Nephron (organoid): ENCODE results near the gene PLA2R1.
"Not testable (repeated sequence)": the region's sequence is repeated elsewhere in the genome, so short reads cannot be mapped to it uniquely, and the experiment has no call there.

Source experiments
- H3K27ac Mint-ChIP-seq, 3 experiments: 2 replicates each; pipeline ENCODE4 v1.8.0; 2020; ENCODE audit warnings: mixed read lengths in 3 of 3, mild to moderate bottlenecking in 2 of 3, moderate library complexity in 1 of 3
- H3K27me3 Mint-ChIP-seq: 2 replicates; pipeline ENCODE4 v1.8.0; 2021; ENCODE audit warnings: low read depth, mild to moderate bottlenecking, moderate library complexity, mixed read lengths
- H3K36me3 Mint-ChIP-seq: 2 replicates; pipeline ENCODE4 v1.8.0; 2020; ENCODE audit warnings: low read depth, mixed read lengths
- H3K4me1 Mint-ChIP-seq: 2 replicates; pipeline ENCODE4 v1.8.0; 2020; ENCODE audit warnings: mixed read lengths
- H3K4me3 Mint-ChIP-seq, 3 experiments: 2 replicates each; pipeline ENCODE4 v1.8.0; 2020; ENCODE audit warnings: mild to moderate bottlenecking in 3 of 3, mixed read lengths in 3 of 3, moderate library complexity in 2 of 3
- H3K9me3 Mint-ChIP-seq: 2 replicates; pipeline ENCODE4 v1.8.0; 2020; ENCODE audit warnings: mixed read lengths
- TF ChIP-seq, protein P1 (sequence below), 3 experiments: fragments of 200-600 bp; sonication (generic); IDR thresholded peaks; one replicate each; pipeline ENCODE4 v1.5.0; 2021; ENCODE audit warnings: antibody characterized with exemption in 3 of 3; ENCODE audit not compliant: unreplicated experiment in 3 of 3

The PLA2R1 gene

DNA sequence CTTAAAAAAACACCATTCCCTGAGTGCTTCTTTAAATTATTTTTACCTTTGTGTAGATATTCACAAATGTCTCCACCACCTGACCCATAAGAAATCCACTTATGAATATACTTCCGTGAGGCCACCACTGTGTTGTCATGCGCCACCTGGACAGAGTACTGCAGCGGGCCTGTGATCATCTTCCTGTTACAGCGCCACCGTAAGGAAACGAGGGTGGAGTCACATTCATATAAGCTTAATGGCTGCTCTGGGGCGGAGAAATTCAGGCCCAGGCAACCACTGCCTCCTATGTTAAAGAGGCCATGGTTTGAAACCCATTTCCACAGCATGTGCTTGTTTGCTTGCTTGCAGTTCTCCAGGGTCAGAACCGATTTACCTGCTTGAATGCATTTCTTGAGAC lies 17.7 kb downstream of the PLA2R1 start:
- TF ChIP-seq, protein P1, sequence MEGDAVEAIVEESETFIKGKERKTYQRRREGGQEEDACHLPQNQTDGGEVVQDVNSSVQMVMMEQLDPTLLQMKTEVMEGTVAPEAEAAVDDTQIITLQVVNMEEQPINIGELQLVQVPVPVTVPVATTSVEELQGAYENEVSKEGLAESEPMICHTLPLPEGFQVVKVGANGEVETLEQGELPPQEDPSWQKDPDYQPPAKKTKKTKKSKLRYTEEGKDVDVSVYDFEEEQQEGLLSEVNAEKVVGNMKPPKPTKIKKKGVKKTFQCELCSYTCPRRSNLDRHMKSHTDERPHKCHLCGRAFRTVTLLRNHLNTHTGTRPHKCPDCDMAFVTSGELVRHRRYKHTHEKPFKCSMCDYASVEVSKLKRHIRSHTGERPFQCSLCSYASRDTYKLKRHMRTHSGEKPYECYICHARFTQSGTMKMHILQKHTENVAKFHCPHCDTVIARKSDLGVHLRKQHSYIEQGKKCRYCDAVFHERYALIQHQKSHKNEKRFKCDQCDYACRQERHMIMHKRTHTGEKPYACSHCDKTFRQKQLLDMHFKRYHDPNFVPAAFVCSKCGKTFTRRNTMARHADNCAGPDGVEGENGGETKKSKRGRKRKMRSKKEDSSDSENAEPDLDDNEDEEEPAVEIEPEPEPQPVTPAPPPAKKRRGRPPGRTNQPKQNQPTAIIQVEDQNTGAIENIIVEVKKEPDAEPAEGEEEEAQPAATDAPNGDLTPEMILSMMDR (IDR thresholded peaks at IDR 0.05; ENCODE audit: unreplicated experiment in 3 of 3) = no peak
- no peak overlapping the region for H3K27ac Mint-ChIP-seq
- H3K9me3 Mint-ChIP-seq = no peaks in the 10 kb centered on the region
- H3K36me3 Mint-ChIP-seq = peaks cover 6% of the 10 kb centered on the region
- peaks cover 15% of the 10 kb centered on the region for H3K4me1 Mint-ChIP-seq
- H3K4me3 Mint-ChIP-seq = no peak overlapping the region
- H3K27me3 Mint-ChIP-seq = no peaks in the 10 kb centered on the region

GRCh38 chr2:160043265-160043664 lies 19.1 kb downstream of the PLA2R1 start:
- Mint-ChIP-seq H3K4me1 (peaks cover 21% of the 10 kb centered on the region), H3K36me3 (peaks cover 6% of the 10 kb centered on the region), H3K27me3 (no peaks in the 10 kb centered on the region), H3K9me3 (no peaks in the 10 kb centered on the region), H3K4me3 (no peak overlapping the region), H3K27ac (no peak overlapping the region)
- TF ChIP-seq, protein P1 (IDR thresholded peaks at IDR 0.05; ENCODE audit: unreplicated experiment in 3 of 3) = no peak

DNA sequence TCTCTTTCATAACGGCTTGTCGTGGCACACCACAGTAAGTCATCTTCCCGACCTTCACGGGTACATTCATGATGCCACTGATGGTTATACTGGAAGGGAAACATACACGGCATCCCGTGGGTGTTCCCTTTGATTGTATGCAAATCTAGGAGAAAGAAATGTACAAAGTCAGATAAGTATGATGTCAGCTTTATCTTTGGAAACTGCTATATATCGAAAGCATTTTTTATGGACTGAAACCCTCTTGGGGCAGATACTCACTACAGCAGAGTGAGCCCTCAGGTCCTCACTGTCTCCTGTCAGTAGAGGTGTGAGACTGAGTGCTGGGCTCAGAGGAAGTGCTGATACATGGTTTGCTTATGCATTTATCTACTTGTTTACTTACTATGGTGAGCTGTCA lies 20.4 kb downstream of the PLA2R1 start:
- H3K27ac Mint-ChIP-seq = no peak overlapping the region
- peaks cover 6% of the 10 kb centered on the region for H3K36me3 Mint-ChIP-seq
- TF ChIP-seq, protein P1 (IDR thresholded peaks at IDR 0.05; ENCODE audit: unreplicated experiment in 3 of 3) = no peak
- H3K9me3 Mint-ChIP-seq = no peaks in the 10 kb centered on the region
- no peaks in the 10 kb centered on the region for H3K27me3 Mint-ChIP-seq
- no peak overlapping the region for H3K4me3 Mint-ChIP-seq
- peaks cover 21% of the 10 kb centered on the region for H3K4me1 Mint-ChIP-seq

DNA sequence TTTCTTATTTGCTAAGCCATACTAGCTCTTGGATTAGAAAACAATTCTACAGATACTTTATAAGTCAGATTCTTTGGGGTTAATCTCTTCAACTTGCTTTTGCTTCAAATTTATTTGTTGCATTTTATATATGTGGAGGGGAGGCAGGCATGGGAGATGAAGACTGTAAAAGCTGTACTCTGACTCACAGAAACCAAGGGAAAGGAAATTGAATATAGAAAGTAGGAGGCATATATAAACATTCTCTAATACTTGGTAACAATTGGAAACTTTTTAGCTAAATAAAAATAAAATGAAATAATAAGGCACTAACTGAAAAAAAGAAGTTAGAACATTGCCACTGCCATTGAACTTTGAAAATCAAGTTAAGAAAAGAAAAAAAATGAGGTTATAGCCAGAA lies 21.3 kb downstream of the PLA2R1 start:
- no peak overlapping the region for H3K4me3 Mint-ChIP-seq
- peak overlapping the region in 2 of 3 experiments; percentile 3 to 6 for H3K27ac Mint-ChIP-seq
- H3K27me3 Mint-ChIP-seq = no peaks in the 10 kb centered on the region
- TF ChIP-seq, protein P1 (IDR thresholded peaks at IDR 0.05; ENCODE audit: unreplicated experiment in 3 of 3) = no peak
- H3K9me3 Mint-ChIP-seq = no peaks in the 10 kb centered on the region
- H3K4me1 Mint-ChIP-seq = peaks cover 21% of the 10 kb centered on the region
- peaks cover 6% of the 10 kb centered on the region for H3K36me3 Mint-ChIP-seq

DNA sequence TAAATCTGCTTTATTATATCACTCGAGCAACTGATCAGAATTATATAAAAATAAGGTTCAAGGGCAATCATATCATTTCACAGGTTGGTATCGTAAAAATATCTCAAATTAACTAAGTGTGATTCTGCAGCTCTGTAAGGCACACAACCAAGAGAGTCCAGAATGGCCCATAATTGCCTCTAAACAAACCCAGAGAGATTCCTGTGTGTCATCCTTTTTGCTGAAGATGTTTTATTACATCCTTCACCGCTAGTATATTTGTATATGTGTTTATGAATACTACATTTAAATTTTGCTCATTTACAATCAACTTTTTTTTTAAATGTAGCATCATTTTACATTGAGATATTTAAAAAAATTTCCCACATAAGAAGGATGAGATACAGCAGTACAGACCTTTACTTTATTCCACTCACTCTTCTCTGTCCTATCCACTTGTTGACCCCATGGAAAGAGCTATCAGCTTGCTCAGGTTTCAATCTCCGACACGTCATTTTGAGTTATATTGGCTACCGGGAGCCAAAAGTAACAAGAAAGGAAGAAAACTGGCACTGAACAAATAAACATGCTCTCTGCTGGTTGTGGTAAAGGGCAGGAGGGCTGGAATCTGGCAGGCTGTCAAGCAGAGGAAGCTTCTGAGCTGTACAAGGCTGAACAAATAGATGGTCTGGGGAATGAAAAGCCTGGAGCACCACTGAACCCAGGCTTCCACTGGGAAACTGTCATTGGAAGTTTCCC lies 23.1 kb downstream of the PLA2R1 start:
- Mint-ChIP-seq H3K4me3 (no peak overlapping the region), H3K27me3 (no peaks in the 10 kb centered on the region), H3K27ac (peak overlapping the region; percentile 5 to 71 (median 68)), H3K36me3 (peaks cover 2% of the 10 kb centered on the region), H3K4me1 (peaks cover 22% of the 10 kb centered on the region), H3K9me3 (no peaks in the 10 kb centered on the region)
- TF ChIP-seq, protein P1 (IDR thresholded peaks at IDR 0.05; ENCODE audit: unreplicated experiment in 3 of 3) = no peak

DNA sequence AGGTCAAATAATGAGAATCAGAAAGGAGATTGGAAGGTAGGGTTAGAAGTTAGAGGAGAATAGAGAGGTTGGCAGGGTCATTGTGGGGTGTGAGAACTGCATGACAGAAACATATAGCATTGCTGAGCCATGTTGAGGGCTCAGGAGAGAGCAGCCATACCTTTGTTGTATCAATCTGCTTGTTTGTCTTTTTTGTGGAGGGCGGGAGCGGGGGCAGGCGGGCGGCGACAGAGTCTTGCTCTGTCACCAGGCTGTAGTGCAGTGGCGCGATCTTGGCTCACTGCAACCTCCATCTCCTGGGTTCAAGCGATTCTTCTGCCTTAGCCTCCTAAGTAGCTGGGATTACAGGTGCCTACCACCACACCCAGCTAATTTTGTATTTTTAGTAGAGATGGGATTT lies 23.8 kb downstream of the PLA2R1 start:
- H3K4me1 Mint-ChIP-seq = peaks cover 27% of the 10 kb centered on the region
- H3K9me3 Mint-ChIP-seq, H3K27me3 Mint-ChIP-seq, H3K36me3 Mint-ChIP-seq, H3K4me3 Mint-ChIP-seq, H3K27ac Mint-ChIP-seq: not testable (repeated sequence)
